A204.1 (cell line): ENCODE measurements around the gene CCSAP.
"Not testable (repeated sequence)": the region's sequence is repeated elsewhere in the genome, so short reads cannot be mapped to it uniquely, and the experiment has no call there.

Experiments used
- FAIRE-seq: peaks from 2 replicates; lab custom pipeline; 2012; peaks lifted over from hg19 to GRCh38; lab: Jason Lieb, UNC

Gene CCSAP

DNA sequence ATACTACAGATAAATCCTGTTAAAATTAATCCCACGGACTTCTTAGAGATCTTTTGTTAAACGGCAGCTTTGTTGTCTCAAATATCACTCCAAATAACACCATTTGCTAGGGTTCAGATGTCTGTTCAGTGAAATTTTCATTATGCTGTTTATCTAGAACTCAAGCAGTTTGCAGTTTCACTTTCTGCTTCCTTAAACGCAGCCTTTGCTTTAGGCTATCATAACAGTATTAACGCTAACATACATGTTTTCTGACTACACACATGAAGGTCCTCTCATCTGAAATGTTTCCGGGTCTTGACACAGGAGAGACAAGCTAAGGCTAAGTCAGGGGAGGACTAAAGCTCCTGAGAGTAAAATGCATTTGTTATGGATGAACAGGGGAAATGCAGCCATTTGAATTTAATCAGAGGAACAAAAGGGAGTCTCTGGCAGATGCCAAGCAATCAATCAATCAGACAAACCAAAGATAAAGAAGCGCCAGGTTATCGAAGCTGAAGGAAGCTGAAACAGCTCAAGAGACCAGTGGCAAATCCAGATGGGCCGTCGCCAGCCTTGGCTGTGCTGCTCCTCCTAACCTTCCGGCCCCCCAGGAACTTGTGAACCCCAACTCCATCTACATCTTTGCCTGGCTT is 16.9 kb downstream of the CCSAP start:
- no peak for FAIRE-seq

DNA sequence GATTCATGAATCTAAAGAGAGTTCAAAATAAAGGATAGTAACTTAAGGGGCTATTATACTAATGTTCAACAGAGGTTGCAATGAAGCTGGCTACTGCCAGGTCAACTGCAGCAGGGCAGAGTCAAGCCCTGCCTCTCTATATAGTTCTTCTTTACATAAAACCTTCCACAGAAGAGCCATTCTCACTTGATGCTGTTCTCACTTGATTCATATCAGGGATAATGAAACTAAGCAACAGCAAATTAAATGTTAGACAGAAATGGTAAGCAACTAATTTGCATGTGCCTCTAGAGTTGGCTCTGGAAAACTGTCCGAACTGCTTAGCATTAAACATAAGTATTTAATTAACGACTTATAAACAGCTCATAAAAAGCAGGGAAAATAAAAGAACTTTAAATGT is 17.4 kb downstream of the CCSAP start:
- FAIRE-seq = no peak

DNA sequence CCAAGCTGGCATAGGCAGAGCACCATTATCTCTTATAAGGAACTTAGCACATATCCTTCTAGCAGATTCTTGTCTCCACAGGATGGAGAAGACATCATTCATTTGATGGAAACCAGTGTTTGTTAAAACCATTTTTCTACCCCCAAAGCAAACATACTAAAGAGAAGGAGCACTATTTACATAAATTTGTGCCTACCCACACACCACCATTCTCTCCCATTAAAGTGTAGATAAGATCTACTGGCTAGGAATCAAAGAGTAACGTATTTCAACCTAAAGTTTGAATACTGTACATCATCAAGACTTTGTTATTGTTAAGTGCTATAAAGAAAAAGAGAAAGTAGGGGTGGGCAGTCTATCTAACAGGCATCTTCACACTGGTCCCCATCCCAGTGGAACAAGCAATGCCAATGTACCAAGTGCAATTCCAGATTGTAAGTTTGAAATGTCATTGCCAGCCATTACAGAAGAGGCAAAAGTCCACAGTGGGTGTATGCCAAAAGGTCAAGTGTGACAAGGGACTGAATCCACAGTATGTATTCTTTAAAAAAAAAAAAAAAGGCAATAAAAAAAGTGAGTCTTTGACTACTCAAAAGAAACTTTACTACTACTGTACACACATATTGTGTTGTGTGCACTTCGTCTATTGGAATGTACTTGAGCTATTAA is 18.8 kb downstream of the CCSAP start:
- FAIRE-seq = no peak

DNA sequence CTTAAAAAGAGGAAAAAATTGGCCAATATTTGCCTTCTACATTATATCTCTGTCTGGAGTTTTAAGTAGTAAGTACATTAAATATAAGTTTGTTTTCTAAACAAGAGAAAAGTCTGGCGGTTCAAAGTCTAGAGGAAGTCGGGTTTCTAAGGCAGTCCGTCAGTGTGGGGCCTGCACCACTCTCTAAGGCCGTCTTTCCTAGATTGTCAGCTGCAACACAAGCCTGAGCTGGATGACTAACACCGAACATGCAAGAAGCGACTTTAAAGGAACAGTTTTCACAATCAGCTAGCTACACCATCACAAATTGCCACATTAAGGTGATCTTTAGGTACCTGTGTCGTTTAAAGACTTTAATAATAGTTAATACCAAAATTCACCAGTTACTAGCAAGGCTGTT is 19.6 kb downstream of the CCSAP start:
- no peak for FAIRE-seq

DNA sequence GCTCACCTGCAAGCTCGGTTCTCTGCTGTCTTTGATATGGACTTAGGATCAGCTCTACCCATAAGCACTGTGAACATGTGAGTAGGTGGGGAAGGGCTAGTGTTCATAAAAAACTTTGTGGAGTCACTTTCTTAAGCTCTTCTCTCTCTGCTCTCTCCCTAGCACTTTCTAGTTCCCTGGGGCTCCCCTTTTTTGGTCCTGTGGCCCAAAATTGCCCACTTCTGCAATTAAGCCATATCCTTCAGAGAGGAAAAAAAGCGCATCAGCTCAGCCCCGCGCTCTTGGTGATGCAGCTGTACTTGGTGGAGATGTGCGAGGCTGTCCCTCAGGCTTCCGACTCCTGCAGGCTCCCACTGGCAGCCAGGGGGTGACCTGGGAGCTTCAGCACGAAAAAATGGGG is 23.4 kb downstream of the CCSAP start:
- FAIRE-seq = no peak

DNA sequence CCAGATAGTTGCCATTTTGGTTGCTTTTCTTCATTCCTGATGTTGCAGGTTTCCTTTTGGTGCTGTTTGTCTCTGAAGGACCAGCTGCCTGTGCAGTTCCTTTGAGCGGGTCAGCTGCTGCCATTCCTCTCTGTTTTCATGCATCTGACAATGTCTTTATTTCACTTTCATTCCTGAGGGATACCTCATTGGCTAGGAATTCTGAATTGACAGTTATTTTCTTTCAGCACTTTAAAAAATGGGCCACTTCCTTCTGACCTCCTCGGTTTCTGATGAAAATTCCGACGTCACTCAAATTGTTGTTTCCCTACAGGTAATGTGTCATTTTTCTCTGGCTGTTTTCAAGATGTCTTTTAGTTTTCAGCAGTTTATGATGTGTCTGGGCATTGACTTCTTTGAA is 24.8 kb downstream of the CCSAP start:
- FAIRE-seq = no peak

DNA sequence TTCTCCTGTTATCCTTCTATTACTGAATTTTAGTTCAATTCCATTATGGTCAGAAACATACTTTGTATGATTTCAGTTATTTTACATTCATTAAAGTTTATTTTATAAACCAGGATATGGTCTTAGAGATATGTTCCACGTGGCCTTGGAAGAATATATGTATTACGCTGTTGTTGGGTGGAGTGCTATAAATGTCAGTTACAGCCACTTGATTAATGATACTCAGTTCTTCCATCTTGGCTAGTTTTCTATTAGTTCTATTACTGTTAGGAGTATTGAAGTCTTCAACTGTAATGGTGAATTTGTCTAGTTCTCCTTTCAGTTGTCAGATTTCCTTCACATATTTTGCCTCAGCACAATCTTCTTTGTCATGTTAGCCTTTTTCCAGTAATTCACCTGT is 26.7 kb downstream of the CCSAP start:
- no peak for FAIRE-seq

DNA sequence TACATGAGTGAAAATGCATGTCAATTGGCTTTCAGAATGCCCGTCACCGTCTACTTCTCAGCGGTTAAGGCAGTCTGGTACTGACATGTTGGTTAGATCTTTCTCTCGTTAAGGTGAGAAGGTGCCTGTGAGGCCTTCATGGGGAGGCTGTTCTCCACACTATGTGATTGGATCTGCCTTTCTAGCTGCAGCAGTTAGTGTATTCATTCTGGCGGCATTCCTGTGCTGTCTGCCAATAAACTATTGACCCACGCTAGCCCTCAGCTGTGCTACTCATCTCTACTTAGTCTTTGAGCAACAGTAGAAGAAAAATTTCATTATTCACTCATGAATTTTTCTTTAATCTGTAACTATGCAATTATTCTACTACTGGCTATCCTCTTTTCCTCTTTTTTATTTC is 32.0 kb downstream of the CCSAP start:
- no peak for FAIRE-seq

DNA sequence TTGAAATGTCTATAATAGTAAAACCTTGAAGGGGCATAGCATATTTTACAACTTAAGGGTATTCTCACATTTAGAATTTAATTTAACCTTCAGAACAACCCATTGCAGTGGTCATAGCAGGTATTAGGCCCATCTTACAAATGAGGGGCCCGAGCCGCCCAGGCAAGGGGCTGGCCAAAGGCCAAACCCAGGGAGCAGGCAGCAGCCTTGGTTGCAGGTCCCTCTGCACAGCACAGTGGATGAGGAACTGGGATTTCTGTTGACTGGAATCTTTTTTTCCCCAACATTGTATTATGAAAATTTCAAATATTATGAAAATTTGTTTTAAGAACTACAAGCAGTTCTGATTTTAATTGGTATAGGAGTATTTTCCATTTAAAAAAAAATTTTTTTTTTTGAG is 33.2 kb downstream of the CCSAP start:
- FAIRE-seq = no peak

DNA sequence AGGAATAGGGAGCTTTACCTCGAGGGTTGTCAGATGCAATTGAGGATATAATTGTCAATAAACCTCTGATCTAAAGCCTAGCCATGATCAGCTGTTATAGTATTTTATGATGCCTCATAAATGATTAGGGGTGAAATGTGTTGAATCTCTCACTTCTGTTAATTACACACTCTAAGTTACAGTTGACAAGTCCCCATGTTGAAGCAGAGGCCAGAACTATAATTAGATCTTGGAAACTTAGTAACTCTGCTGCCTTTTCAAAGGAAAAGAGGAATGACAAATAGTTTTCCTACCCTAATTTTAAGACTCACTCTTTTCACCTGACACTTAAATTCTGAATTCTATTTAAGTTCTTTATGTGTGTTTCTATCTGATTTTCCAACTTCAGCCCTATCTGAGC is 33.8 kb downstream of the CCSAP start:
- no peak for FAIRE-seq

DNA sequence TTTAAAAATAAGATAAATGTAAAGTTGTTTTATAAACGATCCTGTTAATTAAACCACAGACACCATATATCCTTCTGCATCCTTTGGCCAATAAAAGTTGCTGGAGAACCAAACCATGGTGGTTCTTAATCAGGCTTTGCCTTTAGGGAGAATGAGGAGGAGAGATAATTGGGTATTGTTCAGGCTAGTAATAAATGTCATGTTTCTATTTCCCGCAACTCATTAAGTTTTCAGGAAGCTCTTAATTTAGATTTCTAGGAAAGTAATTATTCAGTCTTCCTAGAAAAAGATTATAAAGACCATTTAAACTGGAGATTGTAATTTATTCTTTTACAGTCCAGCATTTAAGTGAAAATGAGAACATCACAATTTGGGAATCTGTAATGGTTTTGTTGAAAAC is 37.5 kb downstream of the CCSAP start:
- no peak for FAIRE-seq

DNA sequence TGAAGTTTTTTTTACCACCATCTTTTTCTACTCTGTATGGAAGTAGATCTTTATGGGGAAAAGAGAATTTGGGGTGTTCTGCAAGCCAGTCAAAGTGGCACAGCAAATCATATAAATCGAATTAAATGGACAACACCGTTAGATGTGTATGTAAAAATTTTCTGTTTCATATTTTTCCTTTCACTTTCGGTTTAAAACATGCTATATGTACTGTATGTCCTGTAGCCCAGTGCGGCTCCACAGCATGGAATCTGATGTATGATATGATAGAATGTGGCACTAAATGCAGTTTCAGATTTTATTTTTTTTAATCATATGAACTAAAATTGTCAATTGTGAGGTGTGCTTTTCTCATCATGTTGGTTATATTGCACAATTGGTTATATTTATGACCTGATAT is 39.0 kb downstream of the CCSAP start:
- no peak for FAIRE-seq

DNA sequence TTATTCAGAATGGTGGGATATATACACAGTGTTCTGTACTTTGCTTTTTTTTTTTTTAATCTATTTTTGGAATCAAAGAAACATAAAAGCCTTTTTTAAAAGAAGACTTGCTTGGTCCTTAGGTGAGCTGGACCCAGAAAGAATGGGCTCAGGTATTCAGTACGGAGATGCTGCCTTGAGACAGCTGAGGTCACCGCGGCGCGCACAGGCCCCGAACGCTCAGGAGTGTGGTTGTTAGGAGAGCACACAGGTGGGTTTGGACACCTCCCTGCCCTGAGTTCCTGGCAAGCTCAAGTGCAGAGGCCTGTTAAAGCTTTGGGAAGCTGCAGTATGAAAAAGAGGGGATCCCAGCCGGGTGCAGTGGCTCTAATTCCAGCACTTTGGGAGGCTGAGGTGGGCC is 40.1 kb downstream of the CCSAP start:
- no peak for FAIRE-seq

DNA sequence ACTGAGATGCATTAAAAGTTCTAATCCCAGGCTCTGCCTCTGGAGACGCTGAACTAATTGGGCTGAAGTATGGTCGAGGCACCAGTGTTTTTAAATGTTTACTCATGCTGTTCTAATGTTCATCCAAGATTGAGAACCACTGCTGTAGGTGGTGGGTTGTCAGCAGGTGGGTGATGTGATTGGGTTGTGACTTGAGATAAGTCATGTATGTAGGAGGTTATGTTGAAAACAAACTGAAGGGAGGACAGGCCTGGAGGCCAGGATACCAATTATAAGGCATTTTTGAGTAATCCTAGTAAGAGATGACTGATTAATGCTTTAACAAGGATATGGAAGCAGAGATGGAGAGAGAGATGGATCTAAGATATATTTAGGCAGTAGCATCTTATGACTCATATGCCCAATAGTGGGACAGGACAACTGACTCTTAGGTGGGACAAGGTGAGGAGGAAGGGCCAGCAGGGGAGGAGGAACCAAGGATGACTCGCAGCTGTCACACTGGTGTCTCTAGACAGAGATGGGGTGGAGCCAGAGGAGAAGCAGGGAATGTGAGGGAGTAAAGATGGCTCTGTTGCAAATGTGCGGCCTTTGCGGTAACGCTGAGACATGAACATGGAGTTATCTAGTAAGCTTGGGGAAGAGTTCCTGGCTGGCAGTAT is 42.6 kb downstream of the CCSAP start:
- FAIRE-seq = no peak

DNA sequence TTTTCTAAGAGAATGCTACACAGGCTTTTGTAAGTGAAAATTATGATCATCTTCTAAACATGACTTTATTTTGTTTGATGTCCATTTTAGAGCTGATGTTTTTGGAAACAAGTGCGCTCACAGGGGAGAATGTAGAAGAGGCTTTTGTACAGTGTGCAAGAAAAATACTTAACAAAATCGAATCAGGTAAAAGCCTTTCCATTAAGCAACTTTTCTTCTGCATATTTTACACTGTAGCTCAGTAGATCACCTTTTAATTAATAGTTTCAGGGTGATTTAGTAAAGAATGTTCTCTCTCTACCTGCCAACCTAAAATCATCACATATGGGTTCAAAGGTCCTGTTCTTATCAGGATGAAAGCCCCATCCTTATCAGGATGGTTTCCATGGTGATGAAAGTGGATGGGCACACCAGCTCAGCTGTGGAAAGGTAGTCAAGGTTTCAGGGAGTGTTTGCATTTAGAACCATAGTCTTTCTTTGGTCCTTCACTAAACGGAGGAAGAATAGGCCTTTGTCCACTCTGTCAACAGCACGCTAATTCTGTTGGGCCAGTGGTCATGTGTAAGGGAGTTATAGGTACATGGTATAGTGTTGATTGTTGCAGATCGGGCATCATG is 43.9 kb downstream of the CCSAP start:
- FAIRE-seq = no peak

DNA sequence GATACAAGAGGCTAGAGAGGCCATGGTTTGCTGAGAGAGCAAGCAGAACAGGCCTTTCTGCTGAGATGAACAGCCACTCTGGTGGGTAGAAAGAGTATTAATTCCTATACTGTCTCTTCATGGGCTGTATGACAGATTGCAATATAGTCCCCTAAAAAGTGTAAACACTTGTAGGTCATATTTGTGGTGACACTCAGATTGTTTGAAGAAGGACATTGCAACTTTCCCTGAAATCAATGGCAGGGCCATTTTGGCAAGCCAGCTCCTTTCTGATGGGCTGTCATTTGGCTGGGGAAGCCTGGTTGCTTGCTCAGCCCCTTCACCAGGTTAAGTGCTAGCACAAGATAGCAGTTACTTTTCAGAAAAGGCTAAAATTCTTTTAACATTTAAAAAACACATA is 44.4 kb downstream of the CCSAP start:
- no peak for FAIRE-seq

DNA sequence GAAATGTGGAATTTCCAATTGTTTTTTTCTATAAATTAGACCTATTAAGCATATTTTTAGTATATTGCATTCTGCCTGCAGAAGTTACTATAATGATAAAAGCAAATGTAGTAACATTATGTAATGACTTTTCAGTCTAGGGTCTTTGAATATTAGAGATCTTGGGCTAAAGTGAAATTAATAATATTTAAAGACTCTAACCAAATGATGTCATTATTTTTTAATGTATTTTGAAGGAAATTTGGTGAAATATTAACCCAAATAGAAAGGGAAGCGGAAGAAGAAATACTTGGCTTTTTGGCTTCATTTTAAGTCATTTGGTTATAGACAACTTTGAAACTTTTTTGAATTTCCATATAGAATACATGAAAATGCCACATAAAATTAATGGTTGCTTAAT is 45.1 kb downstream of the CCSAP start:
- no peak for FAIRE-seq

DNA sequence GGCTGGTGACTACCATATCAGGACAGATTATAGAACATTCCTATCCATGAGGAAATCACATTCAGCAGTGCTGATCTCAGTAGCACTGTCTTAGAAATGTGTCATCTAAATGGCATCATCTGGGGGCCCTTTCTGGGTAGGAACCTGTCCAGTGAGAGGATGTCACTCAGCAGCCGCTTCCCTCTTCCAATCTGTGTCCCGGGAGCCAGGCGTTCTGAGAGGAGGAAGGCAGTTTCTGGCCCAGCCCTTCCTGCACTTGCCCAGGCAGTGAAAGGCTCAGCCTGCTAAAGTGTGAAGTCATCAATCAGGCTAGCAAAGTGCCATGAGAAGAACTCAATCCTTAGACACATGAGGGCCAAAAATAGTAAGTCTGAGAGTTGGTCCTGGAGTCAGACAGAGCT is 46.3 kb downstream of the CCSAP start:
- FAIRE-seq = no peak

DNA sequence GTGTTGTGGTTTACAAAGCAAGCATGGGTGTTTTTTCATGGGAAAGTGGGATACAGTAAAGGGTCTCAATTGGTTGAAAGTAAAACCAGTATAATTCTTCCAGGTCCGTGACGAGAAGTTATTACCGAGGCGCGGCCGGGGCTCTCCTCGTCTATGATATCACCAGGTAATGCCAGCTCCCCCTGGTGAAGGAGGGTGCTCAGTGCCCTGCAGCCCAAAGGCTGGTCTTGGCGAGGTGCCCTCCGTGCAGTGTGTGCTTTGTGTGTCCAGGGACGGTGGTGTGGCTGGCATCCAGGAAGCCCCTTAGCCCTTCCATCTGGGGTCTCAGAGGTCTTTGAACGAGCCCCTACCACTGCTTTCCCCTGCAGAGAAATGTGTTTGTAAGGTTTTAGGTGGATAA is 47.1 kb downstream of the CCSAP start:
- FAIRE-seq = no peak

DNA sequence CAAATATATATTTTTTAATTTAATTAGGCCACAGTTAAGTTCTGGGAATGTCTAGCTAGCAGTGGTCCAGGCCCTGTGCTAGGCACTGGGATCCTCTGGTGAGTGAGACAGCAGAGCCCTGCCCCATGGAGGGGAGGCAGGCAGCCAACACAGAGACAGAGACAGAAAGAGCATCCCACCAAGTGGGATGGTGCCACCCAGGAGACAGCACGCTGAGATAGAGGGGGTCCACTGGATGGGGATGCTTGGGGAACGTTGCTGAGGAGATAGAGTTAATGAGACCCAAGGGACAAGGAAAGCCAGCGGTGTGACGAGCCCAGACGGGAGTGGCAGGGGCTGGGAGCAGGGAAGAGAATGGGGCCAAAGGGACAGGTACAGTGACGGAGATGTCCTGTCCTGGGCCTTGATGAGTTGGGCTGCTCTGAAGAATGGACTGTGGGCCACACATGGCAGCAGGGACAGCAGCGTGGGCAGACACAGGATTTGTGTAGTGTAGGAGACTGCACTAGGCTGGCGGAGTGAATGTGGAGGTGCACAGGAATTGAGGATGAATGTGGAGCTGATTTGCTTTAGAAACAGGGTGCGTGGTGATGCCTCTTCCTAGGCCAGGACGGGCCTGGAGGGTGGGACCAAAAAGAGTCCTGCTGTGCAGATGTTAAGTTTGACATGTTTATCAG is 49.2 kb downstream of the CCSAP start:
- FAIRE-seq = no peak

DNA sequence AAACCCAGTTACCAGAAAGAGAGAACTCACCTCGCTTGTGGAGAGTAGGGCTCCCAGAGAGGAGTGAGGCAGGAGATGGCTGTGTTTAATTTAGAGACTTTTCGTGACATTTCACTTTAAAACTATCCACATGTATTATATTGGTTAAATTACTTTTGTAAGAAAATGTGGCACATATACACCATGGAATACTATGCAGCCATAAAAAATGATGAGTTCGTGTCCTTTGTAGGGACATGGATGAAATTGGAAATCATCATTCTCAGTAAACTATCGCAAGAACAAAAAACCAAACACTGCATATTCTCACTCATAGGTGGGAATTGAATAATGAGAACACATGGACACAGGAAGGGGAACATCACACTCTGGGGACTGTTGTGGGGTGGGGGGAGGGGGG is 51.2 kb downstream of the CCSAP start:
- FAIRE-seq = not testable (repeated sequence)

DNA sequence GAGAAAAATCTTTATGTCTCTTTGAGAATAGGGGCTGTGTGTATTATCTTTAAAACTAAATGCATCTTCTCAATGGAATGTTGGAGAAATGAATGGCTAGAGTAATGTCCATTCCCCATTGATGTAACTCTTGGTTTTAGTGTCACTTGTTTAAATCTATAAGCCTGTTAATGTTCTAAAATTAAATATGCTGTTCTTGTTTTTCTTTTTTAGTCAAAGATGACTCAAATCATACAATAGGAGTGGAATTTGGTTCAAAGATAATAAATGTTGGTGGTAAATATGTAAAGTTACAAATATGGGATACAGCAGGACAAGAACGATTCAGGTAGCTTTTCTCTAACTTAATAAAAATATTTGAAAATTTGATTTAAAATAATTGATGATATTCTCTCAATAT is 54.3 kb downstream of the CCSAP start:
- FAIRE-seq = no peak

DNA sequence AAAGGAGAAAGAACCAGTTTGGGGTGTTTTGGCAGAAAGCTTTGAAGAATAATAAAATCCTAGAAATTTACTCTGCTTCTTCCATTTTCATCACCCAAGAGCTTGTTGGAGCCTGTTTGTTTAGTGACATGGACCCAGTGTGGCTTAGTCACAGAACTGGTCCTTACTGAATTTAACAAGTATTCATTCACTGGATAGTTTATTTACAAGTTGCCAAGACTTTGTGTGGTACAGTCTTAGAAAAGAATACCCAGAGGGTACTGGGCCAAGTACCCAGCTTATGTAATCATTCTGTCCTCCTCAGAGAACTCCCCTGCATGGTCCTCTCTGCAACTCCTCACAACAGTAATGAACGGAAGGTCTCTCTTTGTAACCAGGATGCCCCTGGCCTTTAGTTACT is 55.6 kb downstream of the CCSAP start:
- FAIRE-seq = no peak
